BJ (cell line): ENCODE results near the gene SLC22A1. TPM values are rescaled to one million over a fixed set of nuclear protein-coding genes. Genes with fewer than 3 reads are reported as not detected.

Experiments used
- CTCF ChIA-PET: fragments of 350-600 bp; formaldehyde crosslinking; extraction: SDS; loops from one replicate; lab custom pipeline; 2021; ENCODE audit warnings: antibody characterized with exemption, inconsistent platforms; lab: Yijun Ruan, JAX
- POLR2A ChIA-PET: fragments of 300-600 bp; sonication (Branson Sonifier 250); formaldehyde crosslinking; extraction: SDS; loops from one replicate; lab custom pipeline; 2021; ENCODE audit warnings: antibody characterized with exemption; lab: Charles Lee
- DNase-seq: peaks from one replicate; pipeline ENCODE4 v3.0.0-alpha.2; 2011; ENCODE audit warnings: low read depth
- H3K27me3 ChIP-seq: 2 replicates; pipeline ENCODE4 v1.6.0; 2011; ENCODE audit warnings: low read length; ENCODE audit not compliant: control insufficient read depth, insufficient read depth
- H3K36me3 ChIP-seq: 2 replicates; pipeline ENCODE4 v1.5.1; 2011; ENCODE audit warnings: low read length; ENCODE audit not compliant: control insufficient read depth, insufficient read depth
- H3K4me3 ChIP-seq: 2 replicates; pipeline ENCODE4 v1.5.1; 2011; ENCODE audit warnings: low read depth, mild to moderate bottlenecking, control low read depth, low read length
- CTCF ChIP-seq: IDR thresholded peaks from 2 replicates; pipeline ENCODE4 v1.5.1; 2011; ENCODE audit warnings: low read depth, mild to moderate bottlenecking, control low read depth, inconsistent platforms, low read length, moderate library complexity; ENCODE audit not compliant: insufficient read depth
- polyA plus RNA-seq: library from polyadenylated mRNA; depleted of rRNA; stranded (reverse); fragments of >200 nt; gene quantifications from 2 replicates; pipeline ENCODE4 v1.2.3, GENCODE V29; 2011

SLC22A1 gene
- polyA plus RNA-seq, 1 experiment: 0.11 TPM

- no peak overlapping the region for H3K4me3 ChIP-seq
- CTCF ChIA-PET: no interaction called here
- POLR2A ChIA-PET: no interaction called here
- H3K27me3 ChIP-seq: no peaks in the 10 kb centered on the region
- no peaks in the 10 kb centered on the region for H3K36me3 ChIP-seq
- TF ChIP-seq CTCF: no peak
- no peak for DNase-seq
Measured at GRCh38 chr6:160134779-160135547, 13.3 kb downstream of the SLC22A1 start.

GRCh38 chr6:160135907-160136655, 14.5 kb downstream of the SLC22A1 start:
- no peaks in the 10 kb centered on the region for H3K27me3 ChIP-seq
- no peak for TF ChIP-seq CTCF
- ChIA-PET POLR2A (no interaction called here), CTCF (interaction anchor here (1.0 to 6.9 kb wide), 2 partner anchors 22 to 319 kb away, joined by 3 to 75 read pairs; no protein-coding TSS in a partner anchor)
- H3K4me3 ChIP-seq: no peak overlapping the region
- DNase-seq: no peak
- H3K36me3 ChIP-seq: no peaks in the 10 kb centered on the region

- H3K36me3 ChIP-seq: no peaks in the 10 kb centered on the region
- POLR2A ChIA-PET: no interaction called here
- no peak overlapping the region for H3K4me3 ChIP-seq
- no peak for TF ChIP-seq CTCF
- CTCF ChIA-PET: interaction anchor here (0.6 to 6.9 kb wide), 15 partner anchors 8 to 734 kb away, joined by 3 to 75 read pairs (median 4); no protein-coding TSS in a partner anchor
- H3K27me3 ChIP-seq: no peaks in the 10 kb centered on the region
- DNase-seq: no peak
Measured at GRCh38 chr6:160137130-160137988, 15.7 kb downstream of the SLC22A1 start.

- H3K4me3 ChIP-seq: no peak overlapping the region
- ChIA-PET POLR2A (no interaction called here), CTCF (interaction anchor here (0.6 to 6.9 kb wide), 17 partner anchors 9 to 734 kb away, joined by 3 to 75 read pairs (median 4); no protein-coding TSS in a partner anchor)
- peak; percentile 79 for TF ChIP-seq CTCF
- H3K36me3 ChIP-seq: no peaks in the 10 kb centered on the region
- DNase-seq: peak; percentile 13
- H3K27me3 ChIP-seq: no peaks in the 10 kb centered on the region
Measured at GRCh38 chr6:160137989-160138835, 16.6 kb downstream of the SLC22A1 start.
